ENCODE data around the gene KRT74. TPM values are rescaled to one million over a fixed set of nuclear protein-coding genes. Genes with fewer than 3 reads are reported as not detected.
A peak's percentile ranks its signal among the peaks of the same experiment; 100 is the strongest.

Gene KRT74
- total RNA-seq, 2 donors from 2014 or later, result 2.9 TPM; not detected in 1

DNA sequence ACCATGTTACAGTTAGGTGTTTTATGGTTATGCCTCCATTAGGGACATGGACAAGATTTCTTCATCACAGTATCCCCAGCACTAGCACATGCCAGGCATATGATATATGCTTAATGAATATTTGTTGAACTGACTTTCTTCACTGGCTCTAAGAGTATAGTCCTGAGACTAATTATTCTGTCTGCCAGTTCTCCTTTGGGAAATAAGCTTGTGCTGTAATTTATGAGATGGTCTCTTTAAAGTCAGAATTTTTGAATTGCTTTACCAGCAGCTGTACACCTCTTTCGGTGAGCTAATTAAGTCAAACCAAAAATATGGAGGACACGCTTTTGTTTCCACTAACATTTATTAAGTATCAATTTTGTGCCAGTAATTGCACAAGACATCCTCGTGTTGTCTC, 32.5 kb upstream of the KRT74 start:
- no peaks in the 10 kb centered on the region for H3K9me3 ChIP-seq
- no peaks in the 10 kb centered on the region for H3K36me3 ChIP-seq
- H3K27ac ChIP-seq, result no peak overlapping the region
- no peak overlapping the region for H3K4me3 ChIP-seq
- TF ChIP-seq, protein P1, sequence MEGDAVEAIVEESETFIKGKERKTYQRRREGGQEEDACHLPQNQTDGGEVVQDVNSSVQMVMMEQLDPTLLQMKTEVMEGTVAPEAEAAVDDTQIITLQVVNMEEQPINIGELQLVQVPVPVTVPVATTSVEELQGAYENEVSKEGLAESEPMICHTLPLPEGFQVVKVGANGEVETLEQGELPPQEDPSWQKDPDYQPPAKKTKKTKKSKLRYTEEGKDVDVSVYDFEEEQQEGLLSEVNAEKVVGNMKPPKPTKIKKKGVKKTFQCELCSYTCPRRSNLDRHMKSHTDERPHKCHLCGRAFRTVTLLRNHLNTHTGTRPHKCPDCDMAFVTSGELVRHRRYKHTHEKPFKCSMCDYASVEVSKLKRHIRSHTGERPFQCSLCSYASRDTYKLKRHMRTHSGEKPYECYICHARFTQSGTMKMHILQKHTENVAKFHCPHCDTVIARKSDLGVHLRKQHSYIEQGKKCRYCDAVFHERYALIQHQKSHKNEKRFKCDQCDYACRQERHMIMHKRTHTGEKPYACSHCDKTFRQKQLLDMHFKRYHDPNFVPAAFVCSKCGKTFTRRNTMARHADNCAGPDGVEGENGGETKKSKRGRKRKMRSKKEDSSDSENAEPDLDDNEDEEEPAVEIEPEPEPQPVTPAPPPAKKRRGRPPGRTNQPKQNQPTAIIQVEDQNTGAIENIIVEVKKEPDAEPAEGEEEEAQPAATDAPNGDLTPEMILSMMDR (IDR thresholded peaks at IDR 0.05), result no peak
- H3K27me3 ChIP-seq, result peaks cover 2 to 5% of the 10 kb centered on the region in 2 donors
- peaks cover 0 to 3% of the 10 kb centered on the region in 2 donors for H3K4me1 ChIP-seq
- DNase-seq (ENCODE audit: low spot score), result no peak

DNA sequence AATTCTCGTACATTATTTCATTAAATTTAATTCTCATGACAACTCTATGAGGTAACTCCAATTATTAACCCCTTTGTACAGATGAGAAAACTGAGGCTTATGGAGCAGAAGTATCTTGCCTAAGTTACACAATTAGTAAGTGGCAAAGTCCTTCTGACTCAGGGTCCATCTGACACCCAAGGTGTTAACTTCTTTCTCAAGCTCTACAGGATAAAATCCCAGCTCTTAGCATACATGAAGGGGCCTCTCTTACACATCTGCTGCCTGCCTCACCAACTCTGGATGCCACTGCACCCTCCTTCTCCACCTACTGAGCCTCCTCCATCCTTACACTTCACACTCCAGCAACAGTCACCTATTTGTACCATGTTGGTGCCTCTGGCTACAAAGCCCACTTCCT, 31.9 kb upstream of the KRT74 start:
- no peaks in the 10 kb centered on the region for H3K9me3 ChIP-seq
- H3K27me3 ChIP-seq, result peaks cover 1 to 2% of the 10 kb centered on the region in 2 donors
- H3K27ac ChIP-seq, result no peak overlapping the region
- TF ChIP-seq, protein P1 (IDR thresholded peaks at IDR 0.05), result no peak
- H3K36me3 ChIP-seq, result no peaks in the 10 kb centered on the region
- peaks cover 0 to 4% of the 10 kb centered on the region in 2 donors for H3K4me1 ChIP-seq
- no peak for DNase-seq (ENCODE audit: low spot score)
- H3K4me3 ChIP-seq, result no peak overlapping the region

DNA sequence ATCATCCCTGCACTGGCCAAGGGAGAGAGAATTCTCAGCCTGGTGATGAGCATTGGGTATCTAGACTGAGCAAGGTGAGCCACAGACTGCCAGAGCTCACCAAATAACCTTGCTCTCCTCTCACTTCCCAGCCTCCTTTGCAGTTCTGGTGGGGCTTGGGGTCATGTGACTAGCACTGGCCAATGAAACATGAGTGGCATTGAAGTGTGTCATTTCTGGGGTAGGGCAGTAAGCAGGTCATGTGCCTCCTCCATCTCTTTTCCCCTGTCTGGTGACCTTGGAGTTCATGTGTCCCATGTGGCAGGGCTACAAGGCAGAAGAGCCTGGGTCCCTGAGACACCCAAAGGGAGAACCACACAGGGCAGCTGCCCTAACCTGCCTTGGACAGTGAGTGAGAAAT, 31.2 kb upstream of the KRT74 start:
- peaks cover 0 to 4% of the 10 kb centered on the region in 2 donors for H3K4me1 ChIP-seq
- no peaks in the 10 kb centered on the region for H3K36me3 ChIP-seq
- peaks cover 0 to 2% of the 10 kb centered on the region in 2 donors for H3K27me3 ChIP-seq
- H3K4me3 ChIP-seq, result no peak overlapping the region
- H3K9me3 ChIP-seq, result no peaks in the 10 kb centered on the region
- TF ChIP-seq, protein P1 (IDR thresholded peaks at IDR 0.05), result no peak
- DNase-seq (ENCODE audit: low spot score), result peak; percentile 44
- no peak overlapping the region for H3K27ac ChIP-seq

DNA sequence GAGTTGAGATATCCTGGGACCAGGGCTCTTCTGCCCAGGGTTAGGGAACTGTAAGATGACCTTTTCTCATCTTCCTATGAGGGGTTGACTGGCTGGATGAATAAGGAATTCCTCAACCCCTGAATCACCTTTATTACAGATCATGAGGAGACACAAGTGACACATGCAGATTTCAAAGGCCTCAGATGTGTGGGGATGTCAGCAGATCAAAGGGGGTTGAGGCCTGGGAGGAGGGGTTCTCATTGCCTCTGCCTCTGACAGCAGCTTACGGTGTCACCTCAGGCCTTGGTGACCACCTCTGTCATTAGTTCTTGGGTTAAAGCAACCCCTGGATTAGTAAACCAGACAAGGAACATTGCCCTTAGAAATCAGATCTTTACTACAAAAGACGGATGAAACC, 29.7 kb upstream of the KRT74 start:
- H3K27me3 ChIP-seq, result peaks cover 0 to 2% of the 10 kb centered on the region in 2 donors
- no peaks in the 10 kb centered on the region for H3K36me3 ChIP-seq
- TF ChIP-seq, protein P1 (IDR thresholded peaks at IDR 0.05), result no peak
- peak; percentile 23 for DNase-seq (ENCODE audit: low spot score)
- H3K27ac ChIP-seq, result no peak overlapping the region
- H3K9me3 ChIP-seq, result no peaks in the 10 kb centered on the region
- no peak overlapping the region for H3K4me3 ChIP-seq
- peaks cover 0 to 4% of the 10 kb centered on the region in 2 donors for H3K4me1 ChIP-seq

DNA sequence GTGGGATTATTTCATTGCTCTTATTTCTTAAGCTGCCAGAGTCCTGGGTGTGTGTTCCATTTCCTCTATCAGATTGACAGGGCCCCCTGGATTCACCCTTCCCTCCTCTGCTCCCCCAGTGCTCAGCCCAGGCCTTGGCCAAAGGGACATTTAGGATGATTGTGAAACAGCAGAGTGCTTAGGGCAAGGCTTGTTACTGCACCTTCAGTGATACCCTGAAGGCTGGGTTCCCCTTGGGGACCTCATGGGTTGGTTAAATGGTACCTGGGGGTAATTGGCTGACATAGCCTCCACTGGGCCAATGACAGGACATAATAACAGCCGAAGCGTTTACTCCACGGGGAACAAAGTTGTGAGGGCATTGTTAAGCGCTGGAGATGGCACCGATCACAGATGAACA, 28.9 kb upstream of the KRT74 start:
- H3K4me3 ChIP-seq, result no peak overlapping the region
- peak; percentile 47 for DNase-seq (ENCODE audit: low spot score)
- H3K36me3 ChIP-seq, result no peaks in the 10 kb centered on the region
- H3K9me3 ChIP-seq, result no peaks in the 10 kb centered on the region
- TF ChIP-seq, protein P1 (IDR thresholded peaks at IDR 0.05), result no peak
- H3K27me3 ChIP-seq, result peaks cover 0 to 2% of the 10 kb centered on the region in 2 donors
- peaks cover 0 to 4% of the 10 kb centered on the region in 2 donors for H3K4me1 ChIP-seq
- H3K27ac ChIP-seq, result no peak overlapping the region

DNA sequence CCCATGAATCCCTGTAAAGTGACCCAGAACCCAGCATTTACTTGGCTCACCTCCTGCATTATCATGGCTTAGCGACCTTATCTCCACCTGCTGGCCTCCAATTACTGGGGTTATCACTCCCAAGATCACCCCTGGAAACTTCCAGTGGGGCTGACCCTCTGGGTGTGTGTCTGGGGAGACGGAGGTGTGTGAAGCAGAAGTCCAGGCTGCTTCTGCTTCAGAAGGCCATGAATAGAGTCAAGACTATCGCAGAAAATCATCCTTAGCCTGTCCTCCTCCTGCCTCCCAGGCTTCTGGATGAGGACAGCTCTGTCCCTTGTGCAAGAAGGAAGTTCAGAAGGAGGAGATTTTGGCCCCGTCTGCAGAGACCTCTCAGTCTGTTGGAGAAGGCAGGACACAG, 28.0 kb upstream of the KRT74 start:
- Histone ChIP-seq H3K27ac (no peak overlapping the region), H3K27me3 (peaks cover 0 to 2% of the 10 kb centered on the region in 2 donors), H3K36me3 (no peaks in the 10 kb centered on the region), H3K4me1 (peaks cover 0 to 4% of the 10 kb centered on the region in 2 donors), H3K4me3 (no peak overlapping the region), H3K9me3 (no peaks in the 10 kb centered on the region)
- peak; percentile 34 for DNase-seq (ENCODE audit: low spot score)
- TF ChIP-seq, protein P1 (IDR thresholded peaks at IDR 0.05), result no peak

Data from right atrium auricular region (tissue), 2 donors.